Liver (tissue), 3 donors: ENCODE measurements around the gene FILIP1L.

Experiments used
- EGR1 ChIP-seq, 2 donors: IDR thresholded peaks; 2 replicates each; pipeline ENCODE4 v1.6.1; 2016 to 2018; ENCODE audit warnings: antibody characterized with exemption in 2 of 2, low read depth in 2 of 2
- GABPA ChIP-seq, 2 donors: IDR thresholded peaks in 1 of 2; conservative IDR thresholded peaks in 1 of 2; 2 replicates each; pipeline ENCODE4 v1.6.1; 2016; ENCODE audit warnings: antibody characterized with exemption in 2 of 2, mild to moderate bottlenecking in 1 of 2, moderate library complexity in 1 of 2
- JUND ChIP-seq, 2 donors: IDR thresholded peaks; 2 replicates each; pipeline ENCODE4 v1.6.1; 2016; ENCODE audit warnings: antibody characterized with exemption in 2 of 2
- NR2F2 ChIP-seq: IDR thresholded peaks from 2 replicates; pipeline ENCODE4 v1.6.1; 2016; ENCODE audit warnings: antibody characterized with exemption
- RAD21 ChIP-seq, 2 donors: IDR thresholded peaks; 2 replicates each; pipeline ENCODE4 v1.6.1; 2016; ENCODE audit warnings: antibody characterized with exemption in 2 of 2, mild to moderate bottlenecking in 2 of 2
- TAF1 ChIP-seq: conservative IDR thresholded peaks from 2 replicates; pipeline ENCODE4 v1.6.1; 2016; ENCODE audit warnings: antibody characterized with exemption, mild to moderate bottlenecking
- TF ChIP-seq, protein P1 (sequence below): IDR thresholded peaks from 2 replicates; pipeline ENCODE4 v1.6.1; 2016; ENCODE audit warnings: antibody characterized with exemption, mild to moderate bottlenecking
- TF ChIP-seq, protein P2 (sequence below): fragments of 150-350 bp; IDR thresholded peaks from 2 replicates; pipeline ENCODE4 v1.5.1; 2017; ENCODE audit warnings: improper control_type of control experiment, low read depth, low read length; ENCODE audit not compliant: missing input control
- TF ChIP-seq, protein P3 (sequence below): IDR thresholded peaks from 2 replicates; pipeline ENCODE4 v1.6.1; 2016; ENCODE audit warnings: antibody characterized with exemption
- donor health status: healthy.
- donor health status: healthy.

DNA sequence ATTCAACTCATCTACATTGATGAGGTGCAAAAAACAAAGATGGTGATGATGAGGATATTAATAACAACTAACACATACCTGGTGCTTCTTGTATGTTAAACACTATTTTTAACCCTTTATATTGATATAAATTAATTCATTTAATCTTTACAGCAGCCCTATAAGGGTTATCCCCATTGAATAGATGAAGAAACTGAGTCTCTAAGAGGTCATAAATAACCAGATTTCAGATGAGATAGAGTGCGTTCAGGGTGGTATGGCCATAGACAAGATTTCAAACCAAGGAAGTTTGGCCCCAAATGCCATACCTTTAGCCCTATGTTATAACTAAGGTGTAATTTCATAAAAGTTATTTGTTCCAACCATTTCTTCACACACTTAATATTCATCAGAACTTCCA lies 214.1 kb downstream of the FILIP1L start:
- no peak for TF ChIP-seq JUND (IDR thresholded peaks at IDR 0.05)
- TF ChIP-seq NR2F2, result no peak
- TF ChIP-seq TAF1, result no peak
- TF ChIP-seq RAD21 (IDR thresholded peaks at IDR 0.05), result no peak
- TF ChIP-seq, protein P1, sequence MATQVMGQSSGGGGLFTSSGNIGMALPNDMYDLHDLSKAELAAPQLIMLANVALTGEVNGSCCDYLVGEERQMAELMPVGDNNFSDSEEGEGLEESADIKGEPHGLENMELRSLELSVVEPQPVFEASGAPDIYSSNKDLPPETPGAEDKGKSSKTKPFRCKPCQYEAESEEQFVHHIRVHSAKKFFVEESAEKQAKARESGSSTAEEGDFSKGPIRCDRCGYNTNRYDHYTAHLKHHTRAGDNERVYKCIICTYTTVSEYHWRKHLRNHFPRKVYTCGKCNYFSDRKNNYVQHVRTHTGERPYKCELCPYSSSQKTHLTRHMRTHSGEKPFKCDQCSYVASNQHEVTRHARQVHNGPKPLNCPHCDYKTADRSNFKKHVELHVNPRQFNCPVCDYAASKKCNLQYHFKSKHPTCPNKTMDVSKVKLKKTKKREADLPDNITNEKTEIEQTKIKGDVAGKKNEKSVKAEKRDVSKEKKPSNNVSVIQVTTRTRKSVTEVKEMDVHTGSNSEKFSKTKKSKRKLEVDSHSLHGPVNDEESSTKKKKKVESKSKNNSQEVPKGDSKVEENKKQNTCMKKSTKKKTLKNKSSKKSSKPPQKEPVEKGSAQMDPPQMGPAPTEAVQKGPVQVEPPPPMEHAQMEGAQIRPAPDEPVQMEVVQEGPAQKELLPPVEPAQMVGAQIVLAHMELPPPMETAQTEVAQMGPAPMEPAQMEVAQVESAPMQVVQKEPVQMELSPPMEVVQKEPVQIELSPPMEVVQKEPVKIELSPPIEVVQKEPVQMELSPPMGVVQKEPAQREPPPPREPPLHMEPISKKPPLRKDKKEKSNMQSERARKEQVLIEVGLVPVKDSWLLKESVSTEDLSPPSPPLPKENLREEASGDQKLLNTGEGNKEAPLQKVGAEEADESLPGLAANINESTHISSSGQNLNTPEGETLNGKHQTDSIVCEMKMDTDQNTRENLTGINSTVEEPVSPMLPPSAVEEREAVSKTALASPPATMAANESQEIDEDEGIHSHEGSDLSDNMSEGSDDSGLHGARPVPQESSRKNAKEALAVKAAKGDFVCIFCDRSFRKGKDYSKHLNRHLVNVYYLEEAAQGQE, result no peak
- TF ChIP-seq, protein P2, sequence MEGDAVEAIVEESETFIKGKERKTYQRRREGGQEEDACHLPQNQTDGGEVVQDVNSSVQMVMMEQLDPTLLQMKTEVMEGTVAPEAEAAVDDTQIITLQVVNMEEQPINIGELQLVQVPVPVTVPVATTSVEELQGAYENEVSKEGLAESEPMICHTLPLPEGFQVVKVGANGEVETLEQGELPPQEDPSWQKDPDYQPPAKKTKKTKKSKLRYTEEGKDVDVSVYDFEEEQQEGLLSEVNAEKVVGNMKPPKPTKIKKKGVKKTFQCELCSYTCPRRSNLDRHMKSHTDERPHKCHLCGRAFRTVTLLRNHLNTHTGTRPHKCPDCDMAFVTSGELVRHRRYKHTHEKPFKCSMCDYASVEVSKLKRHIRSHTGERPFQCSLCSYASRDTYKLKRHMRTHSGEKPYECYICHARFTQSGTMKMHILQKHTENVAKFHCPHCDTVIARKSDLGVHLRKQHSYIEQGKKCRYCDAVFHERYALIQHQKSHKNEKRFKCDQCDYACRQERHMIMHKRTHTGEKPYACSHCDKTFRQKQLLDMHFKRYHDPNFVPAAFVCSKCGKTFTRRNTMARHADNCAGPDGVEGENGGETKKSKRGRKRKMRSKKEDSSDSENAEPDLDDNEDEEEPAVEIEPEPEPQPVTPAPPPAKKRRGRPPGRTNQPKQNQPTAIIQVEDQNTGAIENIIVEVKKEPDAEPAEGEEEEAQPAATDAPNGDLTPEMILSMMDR, result no peak
- no peak for TF ChIP-seq EGR1 (IDR thresholded peaks at IDR 0.05; ENCODE audit: low read depth in 2 of 2)
- no peak for TF ChIP-seq GABPA (IDR thresholded peaks at IDR 0.05 in 1 of 2, conservative IDR thresholded peaks at IDR 0.05 in 1 of 2)
- TF ChIP-seq, protein P3, sequence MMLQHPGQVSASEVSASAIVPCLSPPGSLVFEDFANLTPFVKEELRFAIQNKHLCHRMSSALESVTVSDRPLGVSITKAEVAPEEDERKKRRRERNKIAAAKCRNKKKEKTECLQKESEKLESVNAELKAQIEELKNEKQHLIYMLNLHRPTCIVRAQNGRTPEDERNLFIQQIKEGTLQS, result no peak
